GM12801 (cell line): ENCODE results near the gene MICAL2.

Source experiments
- CTCF ChIP-seq: IDR thresholded peaks from one replicate; pipeline ENCODE4 v1.5.1; 2011; ENCODE audit warnings: control low read depth; ENCODE audit not compliant: insufficient read length; ENCODE audit errors: extremely low read depth

MICAL2 gene

GRCh38 chr11:12205330-12205729, 94.9 kb downstream of the MICAL2 start:
- no peak for TF ChIP-seq CTCF

DNA sequence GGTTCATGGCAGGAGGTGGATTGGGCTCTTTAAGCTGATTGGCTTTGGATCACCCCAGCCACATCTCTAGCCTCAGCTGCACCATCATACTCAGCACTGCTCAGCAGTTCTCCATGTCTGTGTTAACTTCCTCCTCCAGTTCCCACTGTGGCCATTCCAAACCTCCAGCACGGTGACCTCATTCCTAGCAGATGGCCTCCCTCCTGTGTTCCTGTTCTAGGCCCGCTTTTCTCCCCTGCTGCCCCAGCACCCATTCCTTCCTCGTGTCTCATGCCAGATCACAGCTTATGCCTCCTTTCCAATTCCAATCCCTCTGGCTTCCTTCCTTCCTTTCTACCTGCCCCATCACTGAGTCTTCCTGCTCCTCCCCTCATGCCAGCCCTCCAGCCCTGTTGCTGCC, 96.1 kb downstream of the MICAL2 start:
- TF ChIP-seq CTCF, result no peak

GRCh38 chr11:12207384-12208150, 97.2 kb downstream of the MICAL2 start:
- TF ChIP-seq CTCF, result no peak

DNA sequence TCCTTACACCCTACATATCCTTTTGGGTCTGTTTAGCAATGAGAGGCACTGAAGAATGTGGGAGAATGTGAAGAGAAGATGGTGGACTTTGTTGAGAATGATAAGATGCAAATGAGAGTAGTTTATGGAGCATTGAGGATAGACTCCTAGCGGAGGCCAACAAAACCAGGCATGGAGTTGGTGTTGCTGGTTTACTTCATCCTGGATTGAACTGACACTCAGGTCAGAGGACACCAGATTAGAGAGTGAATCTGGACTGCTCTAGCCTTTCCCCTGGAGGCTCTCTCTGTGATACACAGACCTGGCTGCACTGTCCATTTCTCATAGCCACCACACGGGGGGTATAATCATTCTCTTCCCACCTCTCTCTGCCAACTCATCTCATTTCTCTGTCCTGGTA, 98.7 kb downstream of the MICAL2 start:
- no peak for TF ChIP-seq CTCF

DNA sequence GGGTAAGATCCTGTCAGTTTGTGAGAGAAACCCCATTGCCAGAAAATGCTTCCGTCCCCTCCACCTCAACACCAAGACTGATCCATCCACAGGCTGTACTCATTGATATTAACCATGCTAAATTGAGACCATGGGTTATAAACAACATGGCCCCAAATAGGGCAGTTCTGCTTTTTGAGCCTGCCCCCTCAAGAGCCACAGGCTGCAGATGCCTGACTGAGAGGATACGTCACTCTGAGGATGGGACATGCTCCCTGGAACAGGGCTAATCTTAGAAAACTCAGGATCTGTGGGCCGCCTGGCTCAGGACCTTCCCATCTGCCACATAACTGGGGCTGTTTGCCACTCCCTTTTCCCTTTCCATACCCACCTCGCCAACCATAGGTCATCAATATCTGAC, 99.8 kb downstream of the MICAL2 start:
- no peak for TF ChIP-seq CTCF

- TF ChIP-seq CTCF, result no peak
Observed at GRCh38 chr11:12211331-12212065, 101.1 kb downstream of the MICAL2 start.

DNA sequence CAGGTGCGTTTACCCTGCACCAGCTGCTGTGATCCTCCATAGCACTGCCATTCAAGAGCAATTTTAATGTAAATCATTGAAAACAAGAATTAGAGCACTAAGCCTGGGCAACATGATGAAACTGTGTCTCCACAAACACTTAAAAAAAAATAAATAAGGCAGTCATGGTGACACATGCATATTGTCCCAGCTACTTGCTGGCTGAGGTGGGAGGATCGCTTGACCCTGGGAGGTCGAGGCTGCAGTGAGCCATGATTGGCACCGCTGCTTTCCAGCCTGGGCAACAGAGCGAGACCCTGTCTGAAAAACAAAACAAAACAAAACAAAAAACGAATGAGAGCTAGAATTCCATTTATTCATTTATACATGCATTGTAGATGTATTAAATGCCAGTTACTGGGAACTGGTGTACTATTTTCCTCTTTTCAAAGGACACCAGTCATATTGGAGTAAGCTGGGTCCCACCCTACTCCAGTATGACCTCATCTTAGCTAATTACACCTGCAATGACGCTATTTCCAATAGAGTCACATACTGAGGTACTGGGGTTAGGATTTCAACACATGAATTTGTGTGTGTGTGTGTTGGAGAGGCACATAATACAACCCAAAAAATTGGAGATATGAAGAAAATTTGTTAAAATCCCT, 101.9 kb downstream of the MICAL2 start:
- TF ChIP-seq CTCF, result no peak
